ENCODE measurements around the gene PEX7. TPM values are rescaled to one million over a fixed set of nuclear protein-coding genes. Genes with fewer than 3 reads are reported as not detected.
"Not testable (repeated sequence)": the region's sequence is repeated elsewhere in the genome, so short reads cannot be mapped to it uniquely, and the experiment has no call there.

Gene PEX7
- total RNA-seq, 1 donor from 2014 or later, result 6.9 TPM

DNA sequence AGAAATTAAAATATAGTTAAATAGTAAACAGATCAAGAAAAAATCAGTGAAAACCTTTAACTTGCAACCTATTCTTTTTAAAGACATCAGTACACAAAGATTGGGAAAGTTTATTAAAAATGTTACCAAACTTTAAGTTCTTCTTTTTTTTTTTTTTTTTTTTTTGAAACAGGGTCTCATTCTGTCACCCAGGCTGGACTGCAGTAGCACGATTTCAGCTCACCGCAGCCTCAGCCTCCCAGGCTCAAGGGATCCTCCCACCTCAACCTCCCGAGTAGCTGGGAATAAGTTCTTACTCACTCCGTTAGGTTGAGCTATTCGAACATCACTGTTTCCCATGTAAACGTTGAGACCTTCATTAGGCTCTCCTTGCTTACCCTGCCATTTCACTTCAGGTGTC is 35.7 kb upstream of the PEX7 start:
- H3K4me1 Mint-ChIP-seq (ENCODE audit: low read depth), result peaks cover 5% of the 10 kb centered on the region
- no peak for DNase-seq (ENCODE audit: low spot score, unreplicated experiment)
- H3K27me3 Mint-ChIP-seq, result peaks cover 54% of the 10 kb centered on the region
- H3K4me3 Mint-ChIP-seq (ENCODE audit: low read depth), result no peak overlapping the region
- no peaks in the 10 kb centered on the region for H3K36me3 Mint-ChIP-seq (ENCODE audit: insufficient read depth)
- H3K27ac Mint-ChIP-seq, result no peak overlapping the region
- no peak for TF ChIP-seq CTCF (IDR thresholded peaks at IDR 0.05; ENCODE audit: unreplicated experiment)
- no peaks in the 10 kb centered on the region for H3K9me3 Mint-ChIP-seq (ENCODE audit: low read depth)

GRCh38 chr6:136787726-136788068 is 34.7 kb upstream of the PEX7 start:
- no peaks in the 10 kb centered on the region for H3K9me3 Mint-ChIP-seq (ENCODE audit: low read depth)

DNA sequence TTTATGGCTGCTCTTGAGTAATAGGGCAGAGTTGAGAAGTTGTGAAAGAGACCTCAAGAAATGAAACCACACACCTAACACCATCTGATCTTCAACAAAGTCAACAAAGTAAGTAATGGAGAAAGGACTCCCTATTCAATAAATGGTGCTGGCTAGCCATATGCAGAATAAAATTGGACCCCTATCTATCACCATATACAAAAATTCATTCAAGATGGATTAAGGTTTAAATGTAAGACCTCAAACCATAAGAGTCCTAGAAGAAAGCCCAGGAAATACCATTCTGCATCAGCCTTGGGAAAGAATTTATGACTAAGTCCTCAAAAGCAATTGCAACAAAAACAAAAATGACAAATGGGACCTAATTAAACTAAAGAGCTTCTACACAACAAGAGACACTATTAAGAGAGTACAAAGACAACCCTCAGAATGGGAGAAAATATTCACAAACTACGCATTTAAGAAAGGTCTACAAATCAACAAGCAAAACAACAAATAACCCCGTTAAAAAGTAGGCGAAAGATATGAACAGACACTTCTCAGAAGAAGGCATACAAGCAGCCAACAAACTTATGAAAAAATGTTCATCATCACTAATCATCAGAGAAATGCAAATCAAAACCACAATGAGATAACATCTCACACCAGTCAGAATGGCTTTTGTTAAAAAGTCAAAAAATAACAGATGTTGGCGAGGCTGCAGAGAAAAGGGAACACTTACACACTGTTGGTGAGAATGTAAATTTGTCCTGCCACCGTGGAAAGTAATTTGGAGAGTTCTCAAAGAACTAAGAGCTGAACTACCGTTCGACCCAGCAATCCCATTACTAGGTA is 34.1 kb upstream of the PEX7 start:
- H3K4me3 Mint-ChIP-seq (ENCODE audit: low read depth), result no peak overlapping the region

More at GRCh38 chr6:136787726-136788068, 34.7 kb upstream of the PEX7 start:
- no peak overlapping the region for H3K4me3 Mint-ChIP-seq (ENCODE audit: low read depth)
- H3K36me3 Mint-ChIP-seq (ENCODE audit: insufficient read depth), result no peaks in the 10 kb centered on the region
- DNase-seq (ENCODE audit: low spot score, unreplicated experiment), result no peak
- peaks cover 5% of the 10 kb centered on the region for H3K4me1 Mint-ChIP-seq (ENCODE audit: low read depth)
- no peak overlapping the region for H3K27ac Mint-ChIP-seq
- peaks cover 54% of the 10 kb centered on the region for H3K27me3 Mint-ChIP-seq
- no peak for TF ChIP-seq CTCF (IDR thresholded peaks at IDR 0.05; ENCODE audit: unreplicated experiment)

GRCh38 chr6:136789440-136789839 is 33.0 kb upstream of the PEX7 start:
- not testable (repeated sequence) for H3K9me3 Mint-ChIP-seq (ENCODE audit: low read depth); DNase-seq (ENCODE audit: low spot score, unreplicated experiment); H3K4me3 Mint-ChIP-seq (ENCODE audit: low read depth); H3K36me3 Mint-ChIP-seq (ENCODE audit: insufficient read depth); H3K4me1 Mint-ChIP-seq (ENCODE audit: low read depth); H3K27ac Mint-ChIP-seq
- H3K27me3 Mint-ChIP-seq, result peaks cover 60% of the 10 kb centered on the region

More for the DNA sequence above, 34.1 kb upstream of the PEX7 start:
- no peak for DNase-seq (ENCODE audit: low spot score, unreplicated experiment)
- H3K27ac Mint-ChIP-seq, result no peak overlapping the region
- H3K9me3 Mint-ChIP-seq (ENCODE audit: low read depth), result no peaks in the 10 kb centered on the region
- no peak for TF ChIP-seq CTCF (IDR thresholded peaks at IDR 0.05; ENCODE audit: unreplicated experiment)
- H3K27me3 Mint-ChIP-seq, result peaks cover 57% of the 10 kb centered on the region
- peaks cover 7% of the 10 kb centered on the region for H3K4me1 Mint-ChIP-seq (ENCODE audit: low read depth)
- H3K36me3 Mint-ChIP-seq (ENCODE audit: insufficient read depth), result no peaks in the 10 kb centered on the region

GRCh38 chr6:136790411-136791295 is 31.7 kb upstream of the PEX7 start:
- H3K4me3 Mint-ChIP-seq (ENCODE audit: low read depth), result peak overlapping the region; percentile 79
- H3K9me3 Mint-ChIP-seq (ENCODE audit: low read depth), result no peaks in the 10 kb centered on the region
- no peak for TF ChIP-seq CTCF (IDR thresholded peaks at IDR 0.05; ENCODE audit: unreplicated experiment)
- H3K27me3 Mint-ChIP-seq, result peaks cover 57% of the 10 kb centered on the region
- H3K36me3 Mint-ChIP-seq (ENCODE audit: insufficient read depth), result no peaks in the 10 kb centered on the region
- peaks cover 9% of the 10 kb centered on the region for H3K4me1 Mint-ChIP-seq (ENCODE audit: low read depth)
- DNase-seq (ENCODE audit: low spot score, unreplicated experiment), result no peak
- H3K27ac Mint-ChIP-seq, result peak overlapping the region; percentile 18

All from progenitor cell of endocrine pancreas (in vitro differentiated cells).